GM13977 (cell line): ENCODE results near the gene CHRNA1.
"Not testable (repeated sequence)": the region's sequence is repeated elsewhere in the genome, so short reads cannot be mapped to it uniquely, and the experiment has no call there.

Experiments used
- DNase-seq: peaks from one replicate; pipeline ENCODE4 v3.0.0; 2012; ENCODE audit warnings: low spot score
- CTCF ChIP-seq: IDR thresholded peaks from 2 replicates; pipeline ENCODE4 v1.5.1; 2012; ENCODE audit warnings: mild to moderate bottlenecking, control low read depth; ENCODE audit not compliant: insufficient read depth; ENCODE audit errors: extremely low read depth, missing control alignments
- in situ Hi-C: fragments of 300-500 bp; cut with MboI; formaldehyde crosslinking; loops from one replicate; pipeline ENCODE4 v1.12.0; 2022; ENCODE audit warnings: low sequenced_read_pairs, low pct_unique_long_range_greater_than_20kb, mixed read lengths, inconsistent platforms; ENCODE audit not compliant: unreplicated experiment

Gene CHRNA1

GRCh38 chr2:174717916-174718315 is 46.4 kb downstream of the CHRNA1 start:
- DNase-seq: no peak
- in situ Hi-C loops: no loop called here
- TF ChIP-seq CTCF: no peak

- in situ Hi-C loops: no loop called here
- TF ChIP-seq CTCF: no peak
- no peak for DNase-seq
Measured at GRCh38 chr2:174717273-174717672, 47.0 kb downstream of the CHRNA1 start.

- in situ Hi-C loops: no loop called here
- no peak for DNase-seq
- no peak for TF ChIP-seq CTCF
Measured at GRCh38 chr2:174716785-174717184, 47.5 kb downstream of the CHRNA1 start.

GRCh38 chr2:174713686-174714085 is 50.6 kb downstream of the CHRNA1 start:
- no peak for DNase-seq
- TF ChIP-seq CTCF: no peak
- in situ Hi-C loops: no loop called here

- in situ Hi-C loops: no loop called here
- no peak for DNase-seq
- TF ChIP-seq CTCF: no peak
Measured at GRCh38 chr2:174711206-174711605, 53.1 kb downstream of the CHRNA1 start.

GRCh38 chr2:174709416-174710004 is 54.8 kb downstream of the CHRNA1 start:
- DNase-seq, in situ Hi-C loops: not testable (repeated sequence)

- in situ Hi-C loops: no loop called here
- TF ChIP-seq CTCF: no peak
- no peak for DNase-seq
Measured at GRCh38 chr2:174708713-174709112, 55.6 kb downstream of the CHRNA1 start.
